GM11168 (cell line): Measurements from ENCODE around the gene ACOT9.
"Not testable (repeated sequence)": the region's sequence is repeated elsewhere in the genome, so short reads cannot be mapped to it uniquely, and the experiment has no call there.

Experiments
- in situ Hi-C: fragments of 300-500 bp; cut with MboI; formaldehyde crosslinking; loops from one replicate; pipeline ENCODE4 v1.12.0; 2022; ENCODE audit warnings: low sequenced_read_pairs; ENCODE audit not compliant: unreplicated experiment

ACOT9 gene

GRCh38 chrX:23720117-23720677 is 22.9 kb downstream of the ACOT9 start:
- in situ Hi-C loops = no loop called here

- in situ Hi-C loops = no loop called here
Observed at GRCh38 chrX:23705235-23705634, 37.8 kb downstream of the ACOT9 start.

- in situ Hi-C loops = no loop called here
Observed at GRCh38 chrX:23704673-23705206, 38.3 kb downstream of the ACOT9 start.

GRCh38 chrX:23699636-23700194 is 43.4 kb downstream of the ACOT9 start:
- in situ Hi-C loops = loop anchor here (25.0 kb wide), 1 partner anchor 313 kb away; no protein-coding TSS in a partner anchor

- in situ Hi-C loops = loop anchor here (5.0 to 25.0 kb wide), 2 partner anchors 208 to 318 kb away; no protein-coding TSS in a partner anchor
Observed at GRCh38 chrX:23694606-23695005, 48.5 kb downstream of the ACOT9 start.

- in situ Hi-C loops = loop anchor here (5.0 to 25.0 kb wide), 2 partner anchors 210 to 320 kb away; no protein-coding TSS in a partner anchor
Observed at GRCh38 chrX:23692166-23692565, 50.9 kb downstream of the ACOT9 start.

- in situ Hi-C loops = loop anchor here (25.0 kb wide), 1 partner anchor 336 kb away; no protein-coding TSS in a partner anchor
Observed at GRCh38 chrX:23676486-23676885, 66.6 kb downstream of the ACOT9 start.

- in situ Hi-C loops = no loop called here
Observed at GRCh38 chrX:23673108-23673507, 70.0 kb downstream of the ACOT9 start.

- in situ Hi-C loops = no loop called here
Observed at GRCh38 chrX:23670528-23670927, 72.5 kb downstream of the ACOT9 start.

- in situ Hi-C loops = no loop called here
Observed at GRCh38 chrX:23668335-23668734, 74.7 kb downstream of the ACOT9 start.

- in situ Hi-C loops = no loop called here
Observed at GRCh38 chrX:23667239-23668177, 75.6 kb downstream of the ACOT9 start, which contains the start of gene PRDX4. Gene PRDX4 (plus strand): TSS chrX:23667493. CDS start chrX:23667571, 78 bp downstream.

- in situ Hi-C loops = no loop called here
Observed at GRCh38 chrX:23666282-23666681, 76.8 kb downstream of the ACOT9 start.

- in situ Hi-C loops = no loop called here
Observed at GRCh38 chrX:23664496-23664895, 78.6 kb downstream of the ACOT9 start.

GRCh38 chrX:23662853-23663252 is 80.2 kb downstream of the ACOT9 start:
- in situ Hi-C loops = no loop called here

- in situ Hi-C loops = no loop called here
Observed at GRCh38 chrX:23662187-23662586, 80.9 kb downstream of the ACOT9 start.

GRCh38 chrX:23661671-23662070 is 81.4 kb downstream of the ACOT9 start:
- in situ Hi-C loops = no loop called here

GRCh38 chrX:23660766-23661132 is 82.3 kb downstream of the ACOT9 start:
- in situ Hi-C loops = no loop called here

GRCh38 chrX:23660083-23660765 is 82.9 kb downstream of the ACOT9 start:
- in situ Hi-C loops = not testable (repeated sequence)

GRCh38 chrX:23659339-23659738 is 83.7 kb downstream of the ACOT9 start:
- in situ Hi-C loops = no loop called here

- in situ Hi-C loops = no loop called here
Observed at GRCh38 chrX:23656684-23657083, 86.4 kb downstream of the ACOT9 start.
